PC-3 (cell line): ENCODE data around the gene TAB3.

Source experiments
- EZH2phosphoT487 ChIP-seq: fragments of 300-600 bp; sonication (generic); IDR thresholded peaks from 2 replicates; pipeline ENCODE4 v1.6.1; 2018; ENCODE audit warnings: mild to moderate bottlenecking, antibody characterized with exemption, low read length, borderline replicate concordance
- TF ChIP-seq, protein P1 (sequence below): fragments of 300-600 bp; sonication (generic); conservative IDR thresholded peaks from 2 replicates; pipeline ENCODE4 v1.5.1; 2017; ENCODE audit warnings: antibody characterized with exemption, low read depth, mild to moderate bottlenecking, low read length

- TF ChIP-seq, protein P1, sequence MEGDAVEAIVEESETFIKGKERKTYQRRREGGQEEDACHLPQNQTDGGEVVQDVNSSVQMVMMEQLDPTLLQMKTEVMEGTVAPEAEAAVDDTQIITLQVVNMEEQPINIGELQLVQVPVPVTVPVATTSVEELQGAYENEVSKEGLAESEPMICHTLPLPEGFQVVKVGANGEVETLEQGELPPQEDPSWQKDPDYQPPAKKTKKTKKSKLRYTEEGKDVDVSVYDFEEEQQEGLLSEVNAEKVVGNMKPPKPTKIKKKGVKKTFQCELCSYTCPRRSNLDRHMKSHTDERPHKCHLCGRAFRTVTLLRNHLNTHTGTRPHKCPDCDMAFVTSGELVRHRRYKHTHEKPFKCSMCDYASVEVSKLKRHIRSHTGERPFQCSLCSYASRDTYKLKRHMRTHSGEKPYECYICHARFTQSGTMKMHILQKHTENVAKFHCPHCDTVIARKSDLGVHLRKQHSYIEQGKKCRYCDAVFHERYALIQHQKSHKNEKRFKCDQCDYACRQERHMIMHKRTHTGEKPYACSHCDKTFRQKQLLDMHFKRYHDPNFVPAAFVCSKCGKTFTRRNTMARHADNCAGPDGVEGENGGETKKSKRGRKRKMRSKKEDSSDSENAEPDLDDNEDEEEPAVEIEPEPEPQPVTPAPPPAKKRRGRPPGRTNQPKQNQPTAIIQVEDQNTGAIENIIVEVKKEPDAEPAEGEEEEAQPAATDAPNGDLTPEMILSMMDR = no peak
- TF ChIP-seq EZH2phosphoT487 = no peak
Observed at GRCh38 chrX:30779453-30780030, 109.5 kb downstream of the TAB3 start.
